GM11168 (cell line): Measurements from ENCODE around the gene PRSS33.

ENCODE experiments used
- in situ Hi-C: fragments of 300-500 bp; cut with MboI; formaldehyde crosslinking; loops from one replicate; pipeline ENCODE4 v1.12.0; 2022; ENCODE audit warnings: low sequenced_read_pairs; ENCODE audit not compliant: unreplicated experiment

The PRSS33 gene

GRCh38 chr16:2779151-2779920 lies 8.0 kb downstream of the PRSS33 start:
- in situ Hi-C loops, result no loop called here

DNA sequence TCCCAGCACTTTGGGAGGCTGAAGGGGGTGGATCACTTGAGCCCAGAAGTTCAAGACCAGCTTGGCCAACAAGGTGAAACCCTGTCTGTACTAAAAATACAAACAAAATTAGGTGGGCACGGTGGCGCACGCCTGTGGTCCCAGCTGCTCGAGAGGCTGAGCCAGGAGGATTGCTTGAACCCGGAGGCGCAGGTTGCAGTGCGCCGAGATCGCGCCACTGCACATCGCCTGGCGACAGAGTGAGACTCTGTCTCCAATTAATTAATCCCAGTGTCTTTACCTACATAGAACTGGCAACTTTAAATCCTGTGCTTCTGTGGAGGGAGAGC lies 8.8 kb downstream of the PRSS33 start:
- in situ Hi-C loops, result no loop called here

- in situ Hi-C loops, result no loop called here
These were observed 9.3 kb downstream of the PRSS33 start for GRCh38 chr16:2777903-2778629.

DNA sequence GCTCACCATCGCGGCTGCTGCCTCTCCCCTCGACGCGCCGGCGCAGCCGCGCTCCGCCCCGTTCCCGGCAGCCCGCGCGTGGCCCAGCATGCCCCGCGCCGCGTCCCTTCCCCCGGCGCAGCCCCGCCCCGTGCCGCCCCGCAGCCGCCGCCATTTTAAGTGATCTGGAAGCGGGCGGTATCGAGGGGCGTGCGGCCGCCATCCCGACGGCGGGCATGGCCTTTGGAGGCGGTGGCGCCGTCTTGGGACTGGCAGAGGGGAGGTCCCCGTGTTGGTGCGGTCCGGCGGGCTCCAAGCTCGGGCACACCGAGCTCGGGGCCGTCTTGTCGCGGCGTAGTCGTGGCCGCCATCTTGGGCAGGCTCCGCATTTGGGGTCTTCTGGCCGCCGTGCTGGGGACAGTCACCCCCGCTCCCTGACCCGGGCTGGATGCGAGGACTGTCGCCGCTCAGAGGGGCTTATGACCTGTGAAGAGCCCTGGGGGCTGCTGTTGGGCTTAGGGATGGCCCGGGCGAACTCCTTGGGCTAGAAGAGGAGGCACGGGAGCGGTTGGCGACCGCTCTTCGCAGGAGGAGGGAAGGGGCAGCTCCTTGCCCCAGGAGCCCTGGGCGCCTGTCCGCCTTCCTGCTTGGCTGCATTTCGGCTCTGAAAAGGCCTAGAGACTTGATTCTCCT lies 10.0 kb downstream of the PRSS33 start, which contains the start of gene ELOB:
TSS of gene ELOB (minus strand) at position 50 of the 672 bp plus-strand sequence. CDS start at position 9, 41 bp downstream.
- in situ Hi-C loops, result no loop called here

- in situ Hi-C loops, result no loop called here
These were observed 10.7 kb downstream of the PRSS33 start for GRCh38 chr16:2776500-2777139.

DNA sequence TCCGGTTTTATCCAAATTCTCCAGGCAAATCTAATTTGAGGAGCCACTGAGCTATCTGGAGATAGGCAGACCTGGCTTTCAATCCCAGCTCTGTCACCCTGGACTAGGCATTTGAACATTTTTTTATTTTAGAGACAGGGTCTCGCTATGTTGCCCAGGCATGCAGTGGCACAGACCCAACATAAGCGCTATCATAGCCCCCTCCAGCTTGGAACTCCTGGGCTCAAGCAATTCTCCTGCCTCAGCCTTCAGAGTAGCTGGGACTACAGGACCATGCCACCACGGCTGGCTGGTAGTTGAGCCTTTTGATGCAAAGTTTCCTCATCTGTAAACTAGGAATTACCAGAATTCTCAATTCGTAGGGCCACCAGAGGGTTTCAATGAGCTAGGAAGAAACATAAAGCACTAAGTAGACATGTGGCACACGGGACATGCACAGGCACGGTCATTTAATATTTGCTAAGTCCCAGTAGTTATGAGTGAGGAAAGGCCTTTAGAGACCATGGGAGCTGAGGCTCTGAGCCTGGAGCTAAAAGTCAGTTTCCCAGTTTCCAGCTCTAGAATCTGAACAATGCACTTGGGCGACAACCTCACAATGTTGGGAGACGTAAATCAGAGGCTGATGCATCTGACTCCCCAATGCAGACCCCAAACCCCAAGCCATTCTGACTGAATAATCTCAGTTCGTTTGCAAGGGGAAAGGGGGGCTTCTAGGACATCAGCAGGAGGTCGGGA lies 11.4 kb downstream of the PRSS33 start:
- in situ Hi-C loops, result no loop called here

GRCh38 chr16:2775131-2775716 lies 12.1 kb downstream of the PRSS33 start:
- in situ Hi-C loops, result no loop called here

GRCh38 chr16:2774161-2774891 lies 13.0 kb downstream of the PRSS33 start:
- in situ Hi-C loops, result no loop called here

DNA sequence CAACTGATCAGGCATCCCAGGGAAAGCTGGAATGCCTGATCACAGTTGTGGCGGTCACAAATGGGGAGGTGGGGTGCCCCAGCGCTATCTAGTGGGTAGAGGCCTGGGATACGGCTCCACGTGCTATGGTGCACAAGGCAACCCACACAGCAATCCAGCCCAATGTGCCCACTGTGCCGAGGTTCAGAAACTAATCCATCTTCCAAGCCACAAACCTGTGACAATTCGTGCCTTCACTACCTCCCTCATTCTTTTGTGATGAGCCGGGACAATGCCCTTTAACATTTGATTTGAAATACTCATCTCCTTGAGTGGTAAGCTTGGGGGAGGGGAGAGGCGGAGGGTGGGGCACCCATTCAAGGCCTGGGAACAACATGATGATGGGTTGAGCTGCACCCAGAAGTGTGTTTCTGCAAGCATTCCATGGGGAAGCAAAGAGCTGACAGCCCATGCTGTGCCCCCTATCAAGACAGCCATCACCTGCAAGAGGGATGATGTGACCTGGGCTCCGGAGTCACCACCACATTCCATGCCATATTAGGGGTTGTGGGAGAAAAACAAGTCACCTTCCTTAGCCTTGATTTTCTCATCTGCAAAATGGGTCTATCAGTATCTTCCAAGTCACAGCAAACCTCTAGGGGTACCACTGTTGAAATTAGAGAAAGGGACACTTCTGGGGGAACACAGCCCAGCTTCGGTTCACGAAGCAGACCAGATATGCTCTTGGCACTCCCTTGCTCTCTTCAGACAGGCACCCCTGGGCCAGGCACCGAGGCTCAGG lies 14.0 kb downstream of the PRSS33 start:
- in situ Hi-C loops, result no loop called here

- in situ Hi-C loops, result no loop called here
These were observed 15.6 kb downstream of the PRSS33 start for GRCh38 chr16:2771496-2772402.

DNA sequence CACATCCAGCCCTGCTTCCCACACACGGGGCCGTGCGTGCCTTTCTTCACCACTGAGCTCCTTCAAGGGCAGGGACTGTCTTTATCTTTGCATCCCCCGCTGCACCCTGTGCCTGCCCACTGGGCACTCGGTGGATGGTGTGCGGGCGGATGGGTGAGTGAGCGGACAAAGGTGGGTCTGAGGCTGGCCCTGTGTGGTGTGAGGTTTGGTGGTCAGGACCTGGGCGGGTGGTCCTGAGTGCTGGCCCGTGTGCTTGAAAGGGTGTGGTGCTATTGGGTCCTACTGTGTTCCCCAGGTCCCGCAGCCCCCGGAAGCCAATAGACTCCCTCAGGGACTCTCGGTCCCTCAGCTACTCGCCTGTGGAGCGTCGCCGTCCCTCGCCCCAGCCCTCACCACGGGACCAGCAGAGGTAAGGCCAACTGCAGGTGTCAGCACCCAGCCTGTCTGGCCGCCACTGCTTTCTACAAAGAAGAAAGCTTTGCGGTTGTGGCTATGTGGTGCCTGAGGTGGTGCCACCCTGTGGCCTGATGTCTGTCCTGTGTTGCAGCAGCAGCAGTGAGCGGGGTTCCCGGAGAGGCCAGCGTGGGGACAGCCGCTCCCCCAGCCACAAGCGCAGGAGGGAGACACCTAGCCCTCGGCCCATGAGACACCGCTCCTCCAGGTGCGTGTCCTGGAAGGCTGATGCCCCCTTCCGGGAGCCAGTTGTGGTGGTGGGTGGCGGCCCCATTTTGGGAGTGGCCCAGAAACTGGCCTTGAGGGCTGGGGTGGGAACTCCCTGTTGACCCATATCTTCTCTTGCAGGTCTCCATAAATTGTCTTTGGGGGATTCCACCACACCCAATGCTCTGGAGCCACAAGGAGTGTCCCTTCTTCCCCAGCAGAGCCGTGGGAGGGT lies 17.1 kb downstream of the PRSS33 start:
- in situ Hi-C loops, result no loop called here

DNA sequence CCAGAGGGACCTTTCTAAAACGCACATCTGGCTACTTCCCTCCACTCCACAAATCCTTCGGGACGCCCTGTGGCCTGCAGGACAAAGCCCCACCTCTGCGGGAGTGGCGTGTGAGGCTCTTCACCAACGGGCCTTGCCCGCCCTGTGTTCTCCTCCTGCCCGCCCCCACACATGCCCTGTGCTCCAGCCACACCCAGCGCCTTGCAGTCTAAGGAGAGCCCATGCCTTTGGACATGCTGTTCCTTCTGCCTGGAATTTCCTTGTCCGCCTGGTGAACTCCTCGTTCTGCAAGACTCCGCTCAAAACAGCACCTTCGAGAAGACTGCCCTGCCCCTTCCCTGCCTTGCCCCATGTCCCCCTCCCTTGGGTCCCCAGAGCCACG lies 17.7 kb downstream of the PRSS33 start:
- in situ Hi-C loops, result no loop called here

DNA sequence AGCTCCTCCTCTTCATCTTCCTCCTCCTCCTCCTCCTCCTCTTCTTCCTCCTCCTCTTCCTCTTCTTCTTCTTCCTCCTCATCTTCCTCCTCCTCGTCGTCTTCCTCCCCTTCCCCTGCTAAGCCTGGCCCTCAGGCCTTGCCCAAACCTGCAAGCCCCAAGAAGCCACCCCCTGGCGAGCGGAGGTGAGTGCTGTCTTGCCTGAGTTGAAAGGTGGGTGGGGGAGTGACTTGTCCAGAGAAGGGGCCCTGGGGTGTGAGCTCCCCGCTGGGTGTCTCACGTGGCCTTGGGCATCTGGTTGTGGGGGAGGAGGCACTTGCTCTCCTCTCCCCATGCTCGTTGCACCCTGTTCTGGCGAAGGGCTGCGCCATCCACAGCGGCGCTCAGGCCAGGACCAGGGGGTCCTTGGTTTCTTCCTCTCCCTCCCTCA lies 18.2 kb downstream of the PRSS33 start:
- in situ Hi-C loops, result no loop called here

GRCh38 chr16:2768403-2769089 lies 18.8 kb downstream of the PRSS33 start:
- in situ Hi-C loops, result no loop called here

DNA sequence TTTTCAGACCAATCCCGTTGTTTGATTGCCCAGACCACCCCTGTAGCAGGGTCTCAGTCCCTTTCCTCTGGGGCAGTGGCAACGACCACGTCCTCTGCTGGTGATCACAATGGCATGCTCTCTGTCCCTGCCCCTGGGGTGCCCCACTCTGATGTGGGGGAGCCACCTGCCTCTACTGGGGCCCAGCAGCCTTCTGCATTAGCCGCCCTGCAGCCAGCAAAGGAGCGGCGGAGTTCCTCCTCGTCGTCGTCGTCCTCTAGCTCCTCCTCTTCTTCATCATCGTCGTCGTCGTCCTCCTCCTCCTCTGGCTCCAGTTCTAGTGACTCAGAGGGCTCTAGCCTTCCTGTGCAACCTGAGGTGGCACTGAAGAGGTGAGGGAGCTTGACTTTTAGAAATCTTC lies 19.5 kb downstream of the PRSS33 start:
- in situ Hi-C loops, result no loop called here
